HEK293T (cell line): ENCODE measurements around the gene LRRTM1.

Experiments
- ELF4 ChIP-seq: fragments of 450-650 bp; IDR thresholded peaks from 2 replicates; pipeline ENCODE4 v1.6.1; 2017; ENCODE audit warnings: antibody characterized with exemption
- FOXK2 ChIP-seq: fragments of 450-650 bp; IDR thresholded peaks from 2 replicates; pipeline ENCODE4 v1.6.1; 2016; ENCODE audit warnings: mild to moderate bottlenecking
- NFRKB ChIP-seq: fragments of 450-650 bp; IDR thresholded peaks from 2 replicates; pipeline ENCODE4 v1.6.1; 2016; ENCODE audit warnings: mild to moderate bottlenecking, moderate library complexity
- SP1 ChIP-seq: fragments of 450-650 bp; IDR thresholded peaks from 2 replicates; pipeline ENCODE4 v1.6.1; 2017
- SUZ12 ChIP-seq: fragments of 450-650 bp; IDR thresholded peaks from 2 replicates; pipeline ENCODE4 v1.6.1; 2016; ENCODE audit warnings: mild to moderate bottlenecking
- TARDBP ChIP-seq: fragments of 450-650 bp; IDR thresholded peaks from 2 replicates; pipeline ENCODE4 v1.6.1; 2016

- TF ChIP-seq SP1, result no peak
- TF ChIP-seq FOXK2, result no peak
- TF ChIP-seq ELF4, result no peak
- TF ChIP-seq SUZ12, result no peak
- TF ChIP-seq NFRKB, result no peak
- TF ChIP-seq TARDBP, result no peak
These were observed 34.2 kb upstream of the LRRTM1 start for GRCh38 chr2:80338794-80339193.
